ENCODE measurements around the gene USP32.

GRCh38 chr17:60356940-60357339 is 35.0 kb downstream of the USP32 start:
- no peak for TF ChIP-seq EZH2 (IDR thresholded peaks at IDR 0.05; ENCODE audit: borderline replicate concordance, low read length)
- TF ChIP-seq CTCF (IDR thresholded peaks at IDR 0.05; ENCODE audit: low read length) = no peak

All from OCI-LY1 (cell line).